Adrenal gland (tissue), 5 donors: ENCODE data around the gene AHI1.

Experiments
- POLR2A ChIP-seq, 2 donors: fragments of 450-650 bp; IDR thresholded peaks; one replicate each; pipeline ENCODE4 v1.6.1; 2017; ENCODE audit warnings: antibody characterized with exemption in 2 of 2, mild to moderate bottlenecking in 2 of 2, moderate library complexity in 1 of 2
- TF ChIP-seq, protein P1 (sequence below), 6 experiments: fragments of 450-650 bp in 4 of 6; fragments of 200-600 bp in 2 of 6; sonication (generic) in 1 of 6; IDR thresholded peaks; 1 replicate in 5 of 6; 2 replicates in 1 of 6; pipeline versions ENCODE4 v1.5.1 to v1.8.0; 2016 to 2021; ENCODE audit warnings: antibody characterized with exemption in 6 of 6, mild to moderate bottlenecking in 2 of 6, moderate library complexity in 1 of 6
- donor health status: DM: no; HTN: no; CAD: no.

DNA sequence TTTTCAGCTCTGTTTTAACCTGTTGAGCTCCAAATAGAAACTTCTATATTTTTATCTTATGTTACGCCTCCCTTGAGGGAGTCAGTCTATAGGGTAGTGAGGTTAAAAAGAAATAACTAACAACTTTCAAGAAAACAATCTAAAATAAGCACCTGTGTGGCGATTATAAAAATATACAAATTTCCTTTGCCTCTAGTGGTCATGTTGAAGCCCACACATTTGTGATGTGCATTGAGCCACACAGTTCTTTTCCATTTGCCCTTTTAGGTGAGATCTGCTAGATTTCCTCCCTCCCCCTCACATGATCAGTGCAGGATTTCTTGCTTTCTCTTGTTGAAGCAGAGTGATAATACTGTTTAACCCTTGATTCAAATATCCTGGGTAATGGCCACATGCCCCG lies 232.3 kb downstream of the AHI1 start:
- TF ChIP-seq, protein P1, sequence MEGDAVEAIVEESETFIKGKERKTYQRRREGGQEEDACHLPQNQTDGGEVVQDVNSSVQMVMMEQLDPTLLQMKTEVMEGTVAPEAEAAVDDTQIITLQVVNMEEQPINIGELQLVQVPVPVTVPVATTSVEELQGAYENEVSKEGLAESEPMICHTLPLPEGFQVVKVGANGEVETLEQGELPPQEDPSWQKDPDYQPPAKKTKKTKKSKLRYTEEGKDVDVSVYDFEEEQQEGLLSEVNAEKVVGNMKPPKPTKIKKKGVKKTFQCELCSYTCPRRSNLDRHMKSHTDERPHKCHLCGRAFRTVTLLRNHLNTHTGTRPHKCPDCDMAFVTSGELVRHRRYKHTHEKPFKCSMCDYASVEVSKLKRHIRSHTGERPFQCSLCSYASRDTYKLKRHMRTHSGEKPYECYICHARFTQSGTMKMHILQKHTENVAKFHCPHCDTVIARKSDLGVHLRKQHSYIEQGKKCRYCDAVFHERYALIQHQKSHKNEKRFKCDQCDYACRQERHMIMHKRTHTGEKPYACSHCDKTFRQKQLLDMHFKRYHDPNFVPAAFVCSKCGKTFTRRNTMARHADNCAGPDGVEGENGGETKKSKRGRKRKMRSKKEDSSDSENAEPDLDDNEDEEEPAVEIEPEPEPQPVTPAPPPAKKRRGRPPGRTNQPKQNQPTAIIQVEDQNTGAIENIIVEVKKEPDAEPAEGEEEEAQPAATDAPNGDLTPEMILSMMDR (IDR thresholded peaks at IDR 0.05) = no peak
- no peak for TF ChIP-seq POLR2A (IDR thresholded peaks at IDR 0.05)
